GM19372 (cell line): ENCODE measurements around the gene SEC16A.

Experiments
- ATAC-seq: cut with Tn5 transposase; IDR thresholded peaks from one replicate; pipeline ENCODE4 v1.9.1; 2021; ENCODE audit warnings: mild to moderate bottlenecking, low read depth, moderate library complexity; ENCODE audit not compliant: unreplicated experiment

SEC16A gene

DNA sequence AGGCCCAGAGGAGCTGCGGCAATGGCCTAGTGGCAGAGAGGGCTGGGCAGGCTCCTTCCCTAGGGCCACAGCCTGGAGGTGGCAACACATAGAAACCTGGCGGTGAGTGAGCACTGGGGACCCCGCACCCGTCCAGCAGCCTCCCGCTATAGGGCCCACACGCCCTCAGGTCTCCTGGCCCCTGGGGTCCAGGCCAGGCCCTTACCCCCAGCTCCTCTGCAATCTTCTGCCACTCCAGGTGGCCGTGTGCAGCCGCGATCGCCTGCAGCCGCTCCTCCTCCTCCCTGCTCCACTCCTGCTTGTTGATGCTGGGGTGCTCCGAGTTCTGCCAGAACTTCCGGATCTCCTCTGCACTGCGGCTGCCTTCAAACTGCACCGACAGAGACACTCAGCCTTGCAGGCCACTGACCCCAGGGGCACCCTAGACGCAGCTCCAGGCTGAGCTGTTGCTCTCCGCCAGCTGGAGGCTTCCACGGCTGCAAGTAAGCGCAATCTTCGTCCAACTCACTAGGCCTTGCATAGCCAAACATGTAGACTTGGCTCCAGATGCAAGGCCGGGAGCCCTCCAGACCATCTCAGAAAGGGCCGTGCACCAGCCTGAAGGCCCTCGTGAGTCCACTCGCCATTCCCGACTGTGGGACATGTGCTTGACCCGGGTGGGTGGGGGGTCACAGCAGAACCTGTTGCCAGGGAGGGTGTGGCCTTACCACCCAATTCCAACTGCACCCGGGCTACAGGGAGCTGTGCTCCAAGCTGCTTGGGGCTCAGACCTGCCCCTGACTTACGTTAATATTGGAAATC, 90.9 kb downstream of the SEC16A start:
- ATAC-seq, result no peak
